GM19324 (cell line): ENCODE data around the gene MYO10.

Source experiments
- ATAC-seq: cut with Tn5 transposase; IDR thresholded peaks from one replicate; pipeline ENCODE4 v1.9.1; 2021; ENCODE audit warnings: mild to moderate bottlenecking, moderate library complexity; ENCODE audit not compliant: unreplicated experiment, low FRiP score

The MYO10 gene

DNA sequence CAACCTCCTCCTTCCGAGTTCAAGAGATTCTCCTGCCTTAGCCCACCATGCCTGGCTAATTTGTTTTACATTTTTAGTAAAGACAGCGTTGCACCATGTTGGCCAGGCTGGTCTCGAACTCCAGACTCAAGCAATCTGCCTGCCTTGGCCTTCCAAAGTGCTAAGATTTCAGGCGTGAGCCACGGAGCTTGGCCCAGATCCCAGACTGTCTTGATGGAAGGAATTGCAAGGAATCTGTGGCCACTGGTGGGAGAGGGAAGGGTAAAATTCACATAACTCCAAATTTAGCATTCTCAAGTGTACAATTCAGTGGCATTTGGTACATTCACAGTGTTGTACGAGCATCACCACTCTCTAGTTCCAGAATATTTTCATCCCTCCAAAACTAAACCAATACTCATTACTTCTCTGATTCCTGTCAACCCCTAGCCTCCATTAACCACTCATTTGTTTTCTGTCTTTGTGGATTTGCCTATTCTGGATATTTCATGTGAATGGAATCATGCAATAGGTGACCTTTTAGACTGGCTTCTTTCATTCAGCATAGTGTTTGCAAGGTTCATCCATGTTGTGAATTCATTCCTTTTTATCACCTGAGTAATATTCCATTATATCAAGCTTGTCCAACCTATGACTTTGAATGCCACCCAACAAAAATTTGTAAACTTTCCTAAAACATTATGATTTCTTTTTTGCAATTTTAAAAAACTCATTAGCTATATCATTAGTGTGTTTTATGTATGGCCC is 8.9 kb upstream of the MYO10 start:
- ATAC-seq: no peak

DNA sequence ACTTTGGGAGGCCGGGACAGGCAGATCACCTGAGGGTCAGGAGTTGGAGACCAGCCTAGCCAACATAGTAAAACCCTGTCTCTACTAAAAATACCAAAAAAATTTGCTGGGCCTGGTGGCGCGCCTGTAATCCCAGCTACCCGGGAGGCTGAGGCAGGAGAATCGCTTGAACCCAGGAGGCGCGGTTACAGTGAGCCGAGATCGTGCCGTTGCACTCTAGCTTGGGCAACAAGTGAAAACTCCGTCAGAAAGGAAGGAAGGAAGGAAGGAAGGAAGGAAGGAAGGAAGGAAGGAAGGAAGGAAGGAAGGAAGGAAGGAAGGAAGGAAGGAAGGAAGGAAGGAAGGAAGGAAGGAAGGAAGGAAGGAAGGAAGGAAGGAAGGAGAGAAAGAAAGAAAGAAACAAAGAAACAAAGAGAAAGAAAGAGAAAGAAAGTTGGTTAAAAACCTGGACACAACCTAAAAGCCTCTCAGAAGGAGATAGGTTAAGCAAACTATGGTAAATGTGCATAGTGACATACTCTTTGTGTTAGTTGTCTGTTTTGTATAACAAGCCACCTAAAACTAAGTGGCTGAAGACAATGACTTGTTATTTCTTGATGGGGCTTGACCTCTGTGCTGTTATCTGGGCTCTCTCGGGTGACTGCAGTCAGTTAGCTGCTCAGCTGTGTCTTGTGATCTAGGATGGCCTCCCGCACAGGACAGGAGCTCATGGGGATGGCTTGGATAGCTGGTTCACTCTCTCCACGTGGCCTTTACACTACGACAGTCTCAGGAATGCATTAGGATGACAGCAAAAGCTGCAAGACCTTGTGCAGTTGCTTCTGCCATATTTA is 8.0 kb upstream of the MYO10 start:
- ATAC-seq: no peak

DNA sequence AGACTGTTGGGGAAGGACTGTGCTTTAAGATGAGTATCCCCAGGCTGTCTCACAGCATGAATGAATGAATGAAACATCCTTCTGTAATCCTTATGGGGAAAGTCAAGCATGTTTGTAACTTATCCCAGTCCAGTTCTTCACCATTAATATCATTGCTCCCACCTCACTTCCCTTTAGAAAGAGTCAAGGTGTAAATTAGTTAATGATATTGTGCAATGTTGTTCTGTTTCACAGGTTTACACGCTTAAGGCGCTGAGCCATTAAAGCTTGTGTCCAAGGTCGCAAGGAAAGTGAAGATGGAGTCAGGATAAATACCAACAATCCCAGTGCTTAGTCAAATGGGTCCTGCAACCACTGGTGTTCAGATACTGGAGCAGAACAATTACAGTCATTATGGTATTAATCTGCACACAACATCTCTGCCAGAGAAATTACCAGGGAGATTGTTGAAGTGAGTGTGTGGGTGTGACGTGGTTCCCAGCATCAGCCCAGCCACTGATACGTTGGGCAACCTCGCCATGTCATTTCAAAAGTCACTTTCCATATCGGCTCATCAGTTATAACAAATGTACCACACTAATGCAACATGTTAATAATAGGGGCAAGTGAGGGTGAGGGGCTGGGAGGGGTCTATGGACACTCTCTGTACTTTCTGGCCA is 1.5 kb upstream of the MYO10 start:
- ATAC-seq: no peak

DNA sequence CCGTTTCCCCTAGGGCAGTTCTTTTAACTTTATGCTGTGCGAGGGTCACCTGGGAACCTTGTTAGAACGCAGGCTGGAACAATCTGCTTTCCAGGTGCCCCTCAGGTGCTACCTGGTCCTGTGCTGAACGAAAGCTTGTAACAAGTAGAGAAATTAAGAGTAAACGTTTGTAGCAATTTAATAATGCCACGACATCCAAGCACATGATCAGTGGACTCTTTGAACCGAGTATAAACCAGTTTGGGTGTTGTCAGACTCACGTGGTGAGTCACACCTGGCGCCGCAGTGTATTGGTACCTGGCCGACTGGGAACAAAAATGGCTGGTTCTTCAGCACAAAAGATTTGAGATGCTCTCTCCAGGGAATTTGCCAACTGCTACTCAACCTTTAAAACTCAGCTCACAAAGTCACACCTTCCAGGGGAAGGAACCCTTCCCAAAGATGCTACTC is 926 bp upstream of the MYO10 start:
- ATAC-seq: no peak

DNA sequence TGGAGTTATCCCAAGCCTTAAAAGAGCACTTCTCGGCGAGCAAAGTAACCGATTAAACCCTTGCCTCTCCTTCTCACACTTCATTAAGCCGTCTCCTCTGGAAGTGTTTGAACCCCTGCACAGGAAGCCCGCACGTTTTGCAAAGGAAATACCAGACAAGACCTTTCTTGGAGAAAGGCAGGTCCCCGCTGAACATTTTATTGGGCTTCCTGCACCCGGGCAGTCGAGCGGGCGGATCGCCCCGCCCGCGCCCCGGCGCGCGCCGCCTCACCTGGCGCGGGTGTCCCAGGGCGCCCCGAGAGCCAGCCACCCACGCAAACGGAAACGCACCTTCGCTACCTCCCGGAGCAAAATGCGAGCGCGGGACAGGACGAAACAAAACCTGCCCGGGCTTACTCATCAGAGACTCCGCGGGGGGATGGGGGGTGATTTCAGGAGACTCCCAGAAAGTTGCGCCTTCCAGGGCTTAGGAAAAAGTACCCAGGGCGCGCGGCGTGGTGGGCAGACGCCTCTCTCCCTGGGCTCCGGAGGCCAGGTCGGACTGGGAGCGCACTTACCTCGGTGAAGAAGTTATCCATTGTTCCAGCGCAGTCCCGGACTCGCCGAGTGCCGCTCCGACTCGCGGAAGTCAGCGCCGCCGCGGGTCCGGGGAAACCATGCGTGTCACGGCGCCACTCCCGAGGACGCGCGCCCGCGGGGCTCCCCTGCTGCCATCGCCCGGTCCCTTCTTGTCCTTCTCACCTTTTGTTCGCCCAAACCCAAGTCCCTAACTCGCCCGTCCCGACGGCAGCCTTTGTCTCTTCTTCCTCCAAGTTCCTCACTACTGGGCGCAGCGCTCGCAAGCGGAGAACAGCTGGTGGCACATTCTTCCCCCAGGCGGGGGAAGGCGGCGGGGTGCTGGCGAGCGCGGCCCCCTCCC is 598 bp downstream of the MYO10 start:
- ATAC-seq: no peak

DNA sequence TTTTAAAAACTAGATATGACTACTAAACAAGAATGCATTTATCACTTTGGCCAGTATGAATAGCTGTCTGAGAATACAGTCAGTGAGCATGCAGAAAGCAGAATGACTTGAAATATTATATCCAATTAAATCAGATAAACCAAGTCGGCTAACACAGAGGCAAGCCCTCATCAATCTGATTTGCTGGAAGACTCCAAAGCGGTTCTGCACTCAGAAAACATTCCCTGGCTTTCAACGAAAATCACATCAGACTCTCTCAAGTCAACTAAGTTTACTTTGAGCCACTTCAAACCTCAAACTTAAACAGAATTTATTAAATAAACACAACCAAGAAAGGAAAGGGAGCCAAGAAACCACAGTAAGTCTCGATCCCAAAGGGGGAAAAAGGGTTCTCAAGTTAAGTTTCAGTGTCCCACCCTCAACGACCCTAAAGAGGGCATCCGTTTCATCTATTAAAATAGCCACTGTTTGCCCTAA is 1.4 kb downstream of the MYO10 start:
- ATAC-seq: no peak

DNA sequence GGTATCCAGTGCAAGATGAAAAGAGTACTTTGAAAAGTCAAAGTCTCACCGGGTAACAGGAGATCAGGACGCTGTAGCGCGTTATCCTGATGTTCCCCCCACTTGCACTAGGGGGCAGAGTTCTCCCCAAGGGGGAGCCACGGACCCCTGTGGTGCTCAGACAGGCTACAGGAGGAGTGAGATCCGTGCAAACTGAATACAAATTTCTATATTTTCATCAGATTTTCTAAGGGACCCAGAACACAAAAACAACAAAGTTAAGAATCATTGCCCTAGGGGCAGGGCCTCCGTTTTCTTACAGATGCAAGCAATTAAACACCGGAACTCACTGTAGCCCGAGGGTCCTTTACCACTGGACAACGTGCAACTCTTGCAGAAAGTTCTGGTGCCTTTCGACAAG is 2.0 kb downstream of the MYO10 start:
- ATAC-seq: no peak

DNA sequence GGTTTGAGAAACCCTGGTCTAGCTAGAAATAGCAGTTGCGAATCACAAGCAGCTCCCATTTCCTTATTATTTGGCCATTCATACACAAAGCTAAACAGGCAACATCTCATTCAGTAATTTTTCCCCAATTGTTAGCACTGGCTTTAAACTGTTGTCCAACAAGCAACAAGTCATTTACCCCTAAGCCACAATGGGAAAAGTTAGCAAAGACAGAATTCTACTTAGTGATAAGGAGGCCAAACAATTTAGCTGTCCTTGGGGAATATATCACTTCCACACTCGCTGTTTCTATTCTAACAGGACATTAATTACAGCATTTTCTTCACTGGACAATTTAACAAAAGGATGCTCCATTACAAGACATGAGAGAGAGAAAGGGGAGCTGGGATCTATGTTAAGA is 2.8 kb downstream of the MYO10 start:
- no peak for ATAC-seq

DNA sequence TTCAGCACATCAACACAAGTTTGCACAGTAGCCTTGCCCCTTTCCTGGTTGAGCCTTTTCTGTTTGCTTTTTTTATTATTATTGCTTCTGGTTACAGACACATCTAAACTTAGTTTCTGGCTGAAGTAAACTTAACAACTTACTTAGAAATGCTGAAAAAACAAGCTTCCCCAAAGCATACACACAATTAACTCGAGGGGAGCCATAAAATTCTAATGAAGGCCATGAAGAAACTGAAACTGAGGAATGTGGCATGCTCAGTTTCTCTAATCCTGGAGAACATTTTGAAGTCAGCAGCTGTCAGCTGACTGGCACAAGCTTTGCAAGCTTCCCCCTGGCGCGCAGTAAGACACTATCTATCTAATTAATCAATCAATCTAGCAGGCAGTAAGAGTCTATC is 3.7 kb downstream of the MYO10 start:
- ATAC-seq: no peak

DNA sequence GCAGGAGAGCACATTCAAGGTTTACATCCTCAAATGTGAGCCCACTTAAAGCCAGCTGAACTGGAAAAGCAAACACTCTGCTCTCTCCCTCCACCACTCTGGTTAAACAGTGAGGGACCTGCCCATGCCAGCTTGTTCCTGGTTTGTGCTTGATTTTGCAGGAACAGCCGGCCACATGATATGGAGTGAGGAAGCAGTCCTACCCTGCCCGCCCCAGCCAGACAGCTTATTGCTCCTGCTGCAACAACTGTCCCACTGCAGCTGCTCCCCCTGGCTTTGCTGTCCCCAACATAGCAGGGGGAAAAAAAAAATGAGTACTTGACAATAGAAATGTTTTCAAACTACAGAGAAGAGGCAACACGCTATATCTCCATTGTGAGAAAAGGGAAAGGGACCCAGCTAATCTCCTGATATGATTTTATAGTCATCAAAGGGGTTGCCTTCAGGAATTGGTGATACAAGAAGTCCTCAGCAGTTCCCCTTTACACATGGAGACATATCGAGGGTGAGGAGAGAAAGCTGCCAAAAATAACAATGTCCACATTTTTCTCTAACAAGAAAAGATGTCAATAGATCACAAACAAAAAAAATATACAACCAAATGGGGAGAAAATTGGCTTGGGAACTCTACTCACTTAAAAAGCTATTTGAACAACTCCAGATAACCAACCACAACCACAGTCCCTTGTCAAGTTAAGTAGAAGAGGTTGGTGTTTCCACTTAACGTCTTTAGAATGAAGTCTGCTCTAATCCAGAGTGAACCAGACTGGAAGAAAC is 4.6 kb downstream of the MYO10 start:
- ATAC-seq: no peak

DNA sequence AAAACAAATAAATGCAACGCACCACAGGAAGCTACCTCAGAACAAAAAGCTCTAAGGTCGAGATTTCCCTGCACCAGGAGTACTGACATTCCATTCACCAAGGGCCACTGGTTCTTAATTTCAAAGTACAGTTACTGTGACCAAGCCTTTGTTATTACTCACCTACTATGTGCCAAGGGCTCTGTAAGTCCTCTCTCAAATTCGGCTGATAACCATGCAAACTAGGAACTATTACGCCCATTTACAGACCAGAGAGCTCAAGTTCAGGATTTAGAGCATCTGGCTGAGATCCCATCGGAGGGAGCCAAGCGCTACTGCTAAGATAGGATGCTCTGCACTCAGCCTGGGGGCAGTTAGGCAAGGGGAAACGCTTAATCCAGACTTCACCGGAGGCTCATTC is 5.6 kb downstream of the MYO10 start:
- no peak for ATAC-seq

DNA sequence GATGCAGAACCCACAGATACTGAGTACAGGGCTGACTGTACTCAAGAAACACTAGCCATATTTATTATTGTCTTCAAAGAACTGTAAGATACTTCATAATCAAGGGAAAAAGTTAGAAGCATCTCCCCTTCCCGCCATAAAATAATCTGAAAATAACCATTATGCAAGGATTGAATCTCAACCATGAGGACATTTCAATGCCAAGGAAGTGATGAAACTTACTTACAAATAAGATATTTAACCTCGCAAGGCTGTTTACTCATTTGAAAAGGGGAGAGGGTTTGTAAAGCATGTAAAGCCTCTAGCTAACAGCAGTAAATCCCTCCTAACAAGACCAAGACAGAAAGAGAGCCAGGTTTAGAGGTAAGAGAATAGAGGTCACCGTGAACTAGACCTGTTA is 6.3 kb downstream of the MYO10 start:
- no peak for ATAC-seq

DNA sequence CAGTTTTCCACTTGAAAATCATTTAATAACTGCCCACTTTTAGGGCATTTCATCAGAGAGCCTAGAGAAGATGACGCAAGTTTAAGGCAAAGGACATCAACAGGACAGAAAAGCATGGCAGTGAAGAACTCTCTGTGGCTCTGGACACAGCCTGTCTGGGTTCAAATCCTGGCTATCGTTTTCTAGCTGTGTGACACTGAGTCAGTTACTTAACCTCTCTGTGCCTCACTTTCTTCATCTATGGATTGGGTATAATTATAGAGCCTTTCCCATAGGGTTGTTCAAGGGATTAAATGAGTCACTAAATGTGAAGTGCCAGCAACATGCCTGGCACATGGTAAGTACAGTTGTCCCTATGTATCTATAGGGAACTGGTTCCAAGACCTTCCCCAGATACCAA is 6.7 kb downstream of the MYO10 start:
- ATAC-seq: no peak

DNA sequence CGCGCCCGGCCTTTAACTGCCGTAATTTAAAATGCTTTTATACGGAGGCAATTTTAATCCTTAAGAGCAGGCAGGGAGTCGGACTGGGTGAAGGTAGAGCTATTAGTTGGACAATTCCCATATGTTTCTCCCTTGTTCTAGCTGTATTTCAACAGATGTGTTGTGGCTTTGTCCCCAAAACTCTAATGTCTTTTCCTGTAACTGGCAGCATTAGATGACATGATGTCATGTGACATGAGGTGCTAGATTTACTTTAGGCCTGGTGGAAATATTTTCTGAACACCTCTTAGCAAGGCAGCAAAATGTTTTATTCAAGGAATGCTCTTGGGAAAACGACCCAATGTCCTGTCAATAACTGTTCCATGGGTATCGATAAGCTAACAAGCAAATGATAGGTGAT is 8.5 kb downstream of the MYO10 start:
- no peak for ATAC-seq

DNA sequence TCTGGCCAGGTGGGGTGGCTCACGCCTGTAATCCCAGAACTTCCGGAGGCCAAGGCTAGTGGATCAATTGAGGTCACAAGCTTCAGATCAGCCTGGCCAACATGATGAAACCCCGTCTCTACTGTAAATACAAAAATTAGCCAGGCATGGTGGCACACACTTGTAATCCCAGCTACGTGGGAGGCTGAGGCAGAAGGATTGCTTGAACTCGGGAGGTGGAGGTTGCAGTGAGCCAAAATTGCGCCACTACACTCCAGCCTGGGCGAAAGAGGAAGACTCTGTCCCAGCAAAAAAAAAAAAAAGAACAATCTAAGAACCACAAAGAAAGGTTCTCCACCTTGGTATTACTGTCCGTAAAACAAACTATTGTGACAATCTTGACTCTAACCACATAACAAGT is 9.7 kb downstream of the MYO10 start:
- ATAC-seq: no peak

DNA sequence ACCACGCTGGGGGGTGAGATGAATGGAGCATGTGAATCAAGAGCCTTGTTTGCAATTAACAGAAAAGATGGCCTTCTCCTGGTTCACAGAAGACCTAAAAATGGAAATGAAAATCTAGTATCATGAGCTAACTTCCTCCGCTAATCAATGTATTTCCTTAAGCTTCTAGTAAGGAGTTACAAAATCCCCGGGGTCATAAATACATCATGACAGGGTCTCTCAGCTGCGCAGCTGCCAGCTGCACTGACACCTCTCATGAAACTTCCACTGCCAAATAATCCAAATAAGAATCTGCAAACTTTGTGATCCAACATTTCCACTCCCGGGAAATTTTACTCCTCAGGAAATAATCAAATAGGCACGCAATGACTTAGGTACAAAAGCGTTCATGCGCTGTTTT is 11.9 kb downstream of the MYO10 start:
- ATAC-seq: no peak

DNA sequence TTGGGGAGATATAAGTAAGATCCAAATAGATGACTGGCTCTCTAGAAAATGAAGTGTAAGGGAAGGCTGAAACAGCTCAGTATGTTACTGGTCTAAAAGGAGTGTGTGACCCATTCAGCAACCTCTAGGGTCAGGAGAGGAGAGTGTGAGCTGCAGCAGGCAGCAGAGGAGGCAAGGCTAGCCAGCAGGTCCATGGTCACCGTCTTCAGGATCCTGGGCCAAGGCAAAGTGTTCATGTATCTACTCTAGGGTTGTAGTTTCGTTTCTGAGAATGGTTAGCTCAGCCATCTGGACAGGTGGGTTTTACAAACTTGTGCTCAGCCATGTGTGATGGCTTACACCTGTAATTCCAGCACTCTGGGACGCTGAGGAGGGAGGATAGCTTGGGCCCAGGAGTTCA is 13.7 kb downstream of the MYO10 start:
- no peak for ATAC-seq

DNA sequence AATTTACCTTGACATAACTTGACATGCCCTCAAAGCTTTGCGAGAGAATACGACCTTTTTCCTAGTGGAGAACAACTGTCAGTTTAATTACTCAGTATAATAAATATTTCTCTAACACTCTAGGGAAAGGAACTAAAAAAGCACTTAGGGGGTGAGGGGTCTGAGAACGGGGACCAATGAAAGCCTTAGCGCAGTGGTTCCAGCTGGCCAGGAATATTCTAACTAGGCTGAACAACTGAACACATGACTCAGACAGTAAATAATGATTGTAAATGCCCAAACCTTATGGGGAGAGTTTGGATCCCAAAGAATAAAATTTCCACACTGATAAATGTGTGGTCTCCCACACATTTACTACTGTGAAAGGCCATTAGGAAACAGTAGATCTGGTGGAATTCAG is 14.9 kb downstream of the MYO10 start:
- no peak for ATAC-seq

DNA sequence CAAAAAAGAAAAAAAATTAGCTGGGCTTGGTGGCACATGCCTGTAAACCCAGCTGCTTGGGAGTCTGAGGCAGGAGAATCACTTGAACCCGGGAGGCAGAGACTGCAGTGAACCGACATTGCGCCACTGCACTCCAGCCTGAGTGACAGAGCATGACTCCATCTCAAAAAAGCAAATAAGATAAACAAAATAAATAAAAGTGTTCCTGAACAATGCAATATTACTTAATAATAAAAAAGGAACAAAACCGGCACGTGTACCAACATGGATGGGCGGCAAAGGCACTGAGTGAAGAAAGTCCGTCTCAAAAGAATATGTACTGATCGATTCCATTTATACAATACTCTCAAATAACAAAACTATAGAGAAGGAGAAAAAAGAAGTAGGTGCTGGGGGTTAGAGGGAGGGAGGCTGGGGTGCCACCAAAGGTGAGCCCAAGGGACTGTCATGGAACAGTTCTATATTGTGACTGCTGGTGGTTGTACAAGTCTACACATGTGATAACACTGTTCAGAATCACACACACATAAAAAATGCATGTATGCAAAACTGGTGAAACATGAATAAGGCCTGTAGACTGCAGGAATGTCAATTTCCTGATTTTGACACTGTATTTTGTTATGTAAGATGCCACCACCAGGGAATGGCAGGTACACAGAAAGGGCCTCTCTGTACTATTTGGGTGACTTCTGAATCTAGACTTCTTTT is 15.8 kb downstream of the MYO10 start:
- no peak for ATAC-seq
